GM13977 (cell line): ENCODE results near the gene B4GAT1.
A peak's percentile ranks its signal among the peaks of the same experiment; 100 is the strongest.

Experiments used
- DNase-seq: peaks from one replicate; pipeline ENCODE4 v3.0.0; 2012; ENCODE audit warnings: low spot score
- CTCF ChIP-seq: IDR thresholded peaks from 2 replicates; pipeline ENCODE4 v1.5.1; 2012; ENCODE audit warnings: mild to moderate bottlenecking, control low read depth; ENCODE audit not compliant: insufficient read depth; ENCODE audit errors: extremely low read depth, missing control alignments
- in situ Hi-C: fragments of 300-500 bp; cut with MboI; formaldehyde crosslinking; loops from one replicate; pipeline ENCODE4 v1.12.0; 2022; ENCODE audit warnings: low sequenced_read_pairs, low pct_unique_long_range_greater_than_20kb, mixed read lengths, inconsistent platforms; ENCODE audit not compliant: unreplicated experiment

B4GAT1 gene

GRCh38 chr11:66366844-66367477 is 19.5 kb upstream of the B4GAT1 start:
- in situ Hi-C loops = no loop called here
- no peak for TF ChIP-seq CTCF

GRCh38 chr11:66365711-66366619 is 18.5 kb upstream of the B4GAT1 start:
- DNase-seq = no peak
- in situ Hi-C loops = no loop called here
- TF ChIP-seq CTCF = no peak

More at GRCh38 chr11:66366844-66367477, 19.5 kb upstream of the B4GAT1 start:
- DNase-seq = peak; percentile 14

- in situ Hi-C loops = no loop called here
- TF ChIP-seq CTCF = no peak
- no peak for DNase-seq
Observed at GRCh38 chr11:66365166-66365565, 17.7 kb upstream of the B4GAT1 start.

- in situ Hi-C loops = no loop called here
- TF ChIP-seq CTCF = peak; percentile 92
- DNase-seq = peak; percentile 82
Observed at GRCh38 chr11:66363805-66364535, 16.5 kb upstream of the B4GAT1 start.

- no peak for DNase-seq
- TF ChIP-seq CTCF = no peak
- in situ Hi-C loops = no loop called here
Observed at GRCh38 chr11:66363187-66363601, 15.8 kb upstream of the B4GAT1 start.

GRCh38 chr11:66362481-66363147 is 15.2 kb upstream of the B4GAT1 start:
- in situ Hi-C loops = no loop called here
- no peak for TF ChIP-seq CTCF
- no peak for DNase-seq
